DOHH2 (cell line): Measurements from ENCODE around the gene TBK1.

Experiments used
- EZH2phosphoT487 ChIP-seq: fragments of 200-600 bp; sonication (generic); IDR thresholded peaks from 2 replicates; pipeline ENCODE4 v1.6.1; 2017; ENCODE audit warnings: borderline replicate concordance, mild to moderate bottlenecking, antibody characterized with exemption, low read length, moderate library complexity, mixed read lengths
- TF ChIP-seq, protein P1 (sequence below): fragments of 200-600 bp; sonication (generic); IDR thresholded peaks from one replicate; pipeline ENCODE4 v1.5.1; 2014; ENCODE audit warnings: antibody characterized with exemption, mild to moderate bottlenecking, low read depth, low read length; ENCODE audit not compliant: poor library complexity, severe bottlenecking

DNA sequence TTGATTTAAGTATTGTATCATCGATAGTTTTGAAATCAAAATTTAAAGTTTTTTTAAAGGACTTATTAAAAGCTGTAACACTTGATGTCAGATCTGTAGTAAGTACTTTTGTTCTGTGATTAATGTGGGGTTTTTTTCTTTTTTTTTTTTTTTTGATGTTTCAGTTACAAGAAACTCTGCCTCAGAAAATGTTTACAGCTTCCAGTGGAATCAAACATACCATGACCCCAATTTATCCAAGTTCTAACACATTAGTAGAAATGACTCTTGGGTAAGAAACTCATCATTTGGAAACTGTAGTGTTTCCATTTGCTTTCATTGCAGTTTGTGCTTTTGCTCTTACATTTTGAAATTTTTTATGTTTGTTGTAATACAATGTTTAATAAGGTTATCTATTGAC lies 45.6 kb downstream of the TBK1 start:
- TF ChIP-seq, protein P1, sequence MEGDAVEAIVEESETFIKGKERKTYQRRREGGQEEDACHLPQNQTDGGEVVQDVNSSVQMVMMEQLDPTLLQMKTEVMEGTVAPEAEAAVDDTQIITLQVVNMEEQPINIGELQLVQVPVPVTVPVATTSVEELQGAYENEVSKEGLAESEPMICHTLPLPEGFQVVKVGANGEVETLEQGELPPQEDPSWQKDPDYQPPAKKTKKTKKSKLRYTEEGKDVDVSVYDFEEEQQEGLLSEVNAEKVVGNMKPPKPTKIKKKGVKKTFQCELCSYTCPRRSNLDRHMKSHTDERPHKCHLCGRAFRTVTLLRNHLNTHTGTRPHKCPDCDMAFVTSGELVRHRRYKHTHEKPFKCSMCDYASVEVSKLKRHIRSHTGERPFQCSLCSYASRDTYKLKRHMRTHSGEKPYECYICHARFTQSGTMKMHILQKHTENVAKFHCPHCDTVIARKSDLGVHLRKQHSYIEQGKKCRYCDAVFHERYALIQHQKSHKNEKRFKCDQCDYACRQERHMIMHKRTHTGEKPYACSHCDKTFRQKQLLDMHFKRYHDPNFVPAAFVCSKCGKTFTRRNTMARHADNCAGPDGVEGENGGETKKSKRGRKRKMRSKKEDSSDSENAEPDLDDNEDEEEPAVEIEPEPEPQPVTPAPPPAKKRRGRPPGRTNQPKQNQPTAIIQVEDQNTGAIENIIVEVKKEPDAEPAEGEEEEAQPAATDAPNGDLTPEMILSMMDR = no peak
- no peak for TF ChIP-seq EZH2phosphoT487
